Measurements from ENCODE around the gene SLAMF1. TPM values are rescaled to one million over a fixed set of nuclear protein-coding genes. Genes with fewer than 3 reads are reported as not detected.

Gene SLAMF1
- total and polyA plus RNA-seq, 9 of the 15 experiments (the other 6 are each of a cell fraction or from before 2014, with no cell fraction given), result 0.04 to 0.17 (median 0.11) TPM; not detected in 4

- TF ChIP-seq ZNF212 (CRISPR knock-in tag; IDR thresholded peaks at IDR 0.05) (no peak), JUN (IDR thresholded peaks at IDR 0.05; ENCODE audit: borderline replicate concordance, low read depth, low read length) (no peak), JUN (CRISPR knock-in tag; IDR thresholded peaks at IDR 0.05; ENCODE audit: borderline replicate concordance) (no peak), ELF2 (CRISPR knock-in tag; IDR thresholded peaks at IDR 0.05) (no peak), THRA (IDR thresholded peaks at IDR 0.05) (no peak), ZNF143 (CRISPR knock-in tag; IDR thresholded peaks at IDR 0.05) (no peak), ID3 (CRISPR knock-in tag; IDR thresholded peaks at IDR 0.05) (no peak), ID3 (tag; IDR thresholded peaks at IDR 0.05) (no peak), ZNF592 (IDR thresholded peaks at IDR 0.05) (no peak), YBX1 (IDR thresholded peaks at IDR 0.05) (no peak), SETDB1 (IDR thresholded peaks at IDR 0.05; ENCODE audit: low read length) (no peak), KAT8 (IDR thresholded peaks at IDR 0.05; ENCODE audit: low read depth) (no peak)
- TF ChIP-seq, protein P1, sequence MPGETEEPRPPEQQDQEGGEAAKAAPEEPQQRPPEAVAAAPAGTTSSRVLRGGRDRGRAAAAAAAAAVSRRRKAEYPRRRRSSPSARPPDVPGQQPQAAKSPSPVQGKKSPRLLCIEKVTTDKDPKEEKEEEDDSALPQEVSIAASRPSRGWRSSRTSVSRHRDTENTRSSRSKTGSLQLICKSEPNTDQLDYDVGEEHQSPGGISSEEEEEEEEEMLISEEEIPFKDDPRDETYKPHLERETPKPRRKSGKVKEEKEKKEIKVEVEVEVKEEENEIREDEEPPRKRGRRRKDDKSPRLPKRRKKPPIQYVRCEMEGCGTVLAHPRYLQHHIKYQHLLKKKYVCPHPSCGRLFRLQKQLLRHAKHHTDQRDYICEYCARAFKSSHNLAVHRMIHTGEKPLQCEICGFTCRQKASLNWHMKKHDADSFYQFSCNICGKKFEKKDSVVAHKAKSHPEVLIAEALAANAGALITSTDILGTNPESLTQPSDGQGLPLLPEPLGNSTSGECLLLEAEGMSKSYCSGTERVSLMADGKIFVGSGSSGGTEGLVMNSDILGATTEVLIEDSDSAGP (CRISPR knock-in tag; IDR thresholded peaks at IDR 0.05), result no peak
These were observed 25.0 kb upstream of the SLAMF1 start (continued) for GRCh38 chr1:160671603-160672517.
